ENCODE measurements around the gene ADARB2.

The ADARB2 gene

DNA sequence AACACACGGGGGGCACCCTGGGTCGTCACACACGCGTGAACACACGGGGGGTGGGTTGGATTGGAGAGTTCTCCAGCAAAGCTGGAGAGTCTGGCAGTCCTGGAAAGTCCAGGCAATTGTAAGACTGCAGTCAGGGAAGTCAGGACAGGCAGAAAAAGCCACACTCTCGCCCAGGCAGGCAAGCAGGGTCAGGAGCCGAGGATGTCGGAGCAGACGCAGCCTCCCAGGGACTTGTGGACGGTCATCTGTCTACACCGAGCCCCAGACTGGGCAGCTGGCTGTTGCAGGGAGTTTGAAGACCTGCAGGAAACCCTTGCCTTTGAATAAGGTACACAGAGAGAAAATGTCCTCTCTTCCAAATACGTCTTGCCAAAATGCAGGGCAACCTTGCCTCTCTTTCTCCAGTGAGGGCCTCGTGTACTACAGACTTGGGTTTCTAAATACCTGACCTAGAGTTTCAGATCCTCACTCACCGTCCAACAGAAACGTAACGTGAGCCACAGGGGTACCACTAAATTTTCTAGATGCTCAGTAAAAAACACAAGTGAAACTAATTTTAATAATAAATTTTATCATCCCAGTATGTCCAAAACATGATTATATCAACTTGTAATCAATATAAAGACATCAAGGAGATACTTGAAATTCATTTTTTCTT is 176.7 kb downstream of the ADARB2 start:
- DNase-seq: no peak

GRCh38 chr10:1559761-1560160 is 177.6 kb downstream of the ADARB2 start:
- no peak for DNase-seq

DNA sequence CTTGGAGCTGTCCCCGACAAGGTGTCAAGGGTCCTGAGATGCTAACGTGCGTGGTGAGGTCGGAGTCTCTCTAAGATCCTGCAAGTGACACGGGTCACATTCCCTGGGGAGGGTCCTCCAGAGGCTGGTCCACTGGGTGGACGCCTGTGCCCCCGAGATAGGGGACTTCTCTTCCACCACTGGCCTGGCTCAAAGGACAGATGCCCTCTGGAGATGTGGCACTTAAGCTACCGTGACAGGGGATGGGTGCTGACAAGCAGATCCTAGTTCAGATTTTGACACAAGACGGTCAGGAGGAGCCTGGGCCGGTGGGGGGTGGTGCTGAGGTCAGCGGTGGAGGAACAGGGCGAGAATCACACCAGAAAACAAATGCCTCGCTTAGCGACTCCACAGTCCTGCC is 178.0 kb downstream of the ADARB2 start:
- DNase-seq: no peak

GRCh38 chr10:1558906-1559305 is 178.4 kb downstream of the ADARB2 start:
- DNase-seq: no peak

- no peak for DNase-seq
Observed at GRCh38 chr10:1557081-1557480, 180.2 kb downstream of the ADARB2 start.

GRCh38 chr10:1556496-1556895 is 180.8 kb downstream of the ADARB2 start:
- no peak for DNase-seq

DNA sequence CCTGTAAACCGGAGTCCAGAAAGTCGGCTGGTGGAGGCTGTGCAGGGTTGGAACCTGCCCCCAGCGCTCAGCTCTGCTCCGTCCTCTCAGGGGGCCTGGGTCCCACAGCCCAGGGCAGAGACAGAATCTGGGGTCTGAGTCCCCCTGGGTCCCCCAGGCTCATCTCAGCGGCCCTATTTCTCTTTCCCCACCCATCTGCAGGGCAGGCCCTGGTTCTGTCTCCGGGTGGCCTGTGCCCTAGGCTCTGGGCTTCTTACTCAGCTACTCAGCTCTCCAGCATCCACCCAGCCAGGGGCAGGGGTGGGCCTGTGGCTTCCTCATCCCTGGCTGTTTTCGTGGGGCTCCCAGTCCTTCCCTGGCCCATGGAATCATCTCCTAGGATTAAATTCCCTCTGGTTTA is 183.4 kb downstream of the ADARB2 start:
- DNase-seq: no peak

- DNase-seq: no peak
Observed at GRCh38 chr10:1552881-1553670, 184.2 kb downstream of the ADARB2 start.

GRCh38 chr10:1552406-1552805 is 184.9 kb downstream of the ADARB2 start:
- DNase-seq: no peak

DNA sequence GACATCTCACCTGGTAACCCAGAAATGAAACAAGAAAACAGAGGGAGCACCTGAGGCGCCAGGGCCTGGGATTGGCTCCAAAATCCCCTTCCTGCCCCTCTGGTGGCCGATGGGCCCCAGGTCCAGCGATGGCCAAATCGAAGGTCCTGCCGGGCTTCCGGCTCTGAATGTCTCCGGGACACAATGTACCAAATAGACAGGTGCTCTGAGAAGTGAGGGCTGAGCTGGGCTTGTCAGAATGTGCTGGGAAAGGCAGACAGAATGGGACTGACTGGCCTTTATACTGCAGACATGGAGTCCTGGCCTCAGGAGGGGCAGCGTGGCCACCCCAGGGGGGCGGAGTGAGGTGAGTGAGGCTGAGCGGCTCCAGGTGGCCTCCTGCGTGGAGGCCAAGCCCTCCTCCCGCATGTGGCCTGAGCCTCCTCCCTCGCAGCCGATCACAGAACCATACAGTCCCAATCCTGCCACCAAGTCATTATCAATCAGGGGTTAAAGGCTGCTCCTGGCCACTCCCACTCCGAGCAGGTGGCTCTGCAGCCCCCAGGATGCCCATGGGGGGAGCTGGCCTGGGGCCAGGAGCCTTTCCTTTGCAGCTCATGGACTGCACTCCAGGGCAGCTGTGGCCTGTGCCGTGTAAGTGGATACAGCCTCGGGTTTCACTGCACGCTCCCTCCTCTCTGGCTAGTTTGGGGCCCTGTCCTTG is 185.5 kb downstream of the ADARB2 start:
- no peak for DNase-seq

- no peak for DNase-seq
Observed at GRCh38 chr10:1550616-1551015, 186.7 kb downstream of the ADARB2 start.

DNA sequence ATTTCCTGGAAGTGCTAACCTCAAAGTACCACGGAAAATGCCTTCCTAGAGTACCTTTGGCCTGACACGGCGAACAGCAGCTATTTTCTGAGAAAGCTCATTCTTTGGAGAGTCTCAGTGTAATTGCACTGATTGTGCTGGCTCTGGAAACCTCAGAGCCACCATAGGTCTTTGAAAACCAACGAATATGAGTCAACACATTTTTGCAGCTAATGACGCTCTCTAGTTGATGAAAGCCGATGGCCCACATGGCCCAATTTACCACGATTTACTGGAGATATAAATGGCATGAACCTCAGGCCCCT is 187.1 kb downstream of the ADARB2 start:
- no peak for DNase-seq

GRCh38 chr10:1549591-1550290 is 187.6 kb downstream of the ADARB2 start:
- no peak for DNase-seq

DNA sequence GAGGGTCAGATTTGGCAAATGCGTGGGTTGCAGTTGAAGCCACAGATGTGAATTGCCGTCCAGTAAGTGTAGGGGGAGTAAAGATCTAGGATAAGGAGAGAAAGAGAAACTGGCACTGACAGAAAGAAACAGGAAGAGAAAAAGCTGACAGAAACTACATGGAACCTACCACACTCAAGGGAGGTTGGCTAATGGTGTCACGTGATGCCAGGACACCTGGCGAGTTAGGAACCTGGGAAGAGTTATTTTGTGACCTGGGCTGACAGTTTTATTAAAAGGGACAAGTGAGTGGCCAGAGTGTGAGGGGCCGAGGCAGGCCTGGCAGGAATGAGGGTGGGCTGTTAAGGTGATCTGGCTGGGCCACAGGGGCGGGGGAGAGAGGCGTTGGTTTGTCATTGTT is 188.7 kb downstream of the ADARB2 start:
- no peak for DNase-seq

DNA sequence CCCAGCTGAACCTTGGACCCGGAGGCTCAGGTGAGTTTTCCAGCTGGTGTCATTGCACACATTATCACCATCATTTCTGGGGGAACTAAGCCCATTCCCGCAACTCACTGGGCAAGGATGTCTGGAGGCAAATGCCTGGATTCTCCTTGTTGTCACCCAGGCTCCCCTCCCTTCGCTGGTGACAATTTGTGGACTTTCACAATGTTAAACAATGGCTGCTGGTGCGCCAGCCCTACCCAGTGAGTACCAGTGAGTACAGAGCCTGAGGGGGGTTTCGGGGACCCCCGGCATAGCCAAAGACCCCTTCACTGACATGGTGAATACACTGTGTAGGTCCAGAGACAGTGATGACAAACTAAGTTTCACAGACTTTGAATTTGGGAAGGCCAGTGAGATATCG is 189.2 kb downstream of the ADARB2 start:
- DNase-seq: no peak

- no peak for DNase-seq
Observed at GRCh38 chr10:1546431-1547110, 190.8 kb downstream of the ADARB2 start.

GRCh38 chr10:1545524-1545923 is 191.8 kb downstream of the ADARB2 start:
- no peak for DNase-seq

DNA sequence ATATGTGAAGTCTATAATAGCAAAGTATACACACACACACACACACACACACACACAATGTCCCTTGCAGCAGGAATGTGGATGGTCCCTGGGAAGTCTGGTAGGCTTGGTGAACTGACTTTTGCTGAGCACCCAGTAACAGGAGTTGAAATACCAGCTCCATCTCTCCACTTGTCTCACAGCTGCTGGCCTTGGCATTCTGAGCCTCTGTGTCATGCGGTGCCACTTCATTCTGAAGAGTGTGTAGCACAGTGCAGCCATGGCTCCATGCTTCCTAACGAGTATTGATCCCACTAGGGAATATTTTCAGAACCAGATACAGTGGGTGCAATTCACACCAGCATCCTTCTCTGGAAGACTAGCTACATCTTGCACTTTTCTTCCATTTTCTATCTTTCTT is 192.4 kb downstream of the ADARB2 start:
- no peak for DNase-seq

DNA sequence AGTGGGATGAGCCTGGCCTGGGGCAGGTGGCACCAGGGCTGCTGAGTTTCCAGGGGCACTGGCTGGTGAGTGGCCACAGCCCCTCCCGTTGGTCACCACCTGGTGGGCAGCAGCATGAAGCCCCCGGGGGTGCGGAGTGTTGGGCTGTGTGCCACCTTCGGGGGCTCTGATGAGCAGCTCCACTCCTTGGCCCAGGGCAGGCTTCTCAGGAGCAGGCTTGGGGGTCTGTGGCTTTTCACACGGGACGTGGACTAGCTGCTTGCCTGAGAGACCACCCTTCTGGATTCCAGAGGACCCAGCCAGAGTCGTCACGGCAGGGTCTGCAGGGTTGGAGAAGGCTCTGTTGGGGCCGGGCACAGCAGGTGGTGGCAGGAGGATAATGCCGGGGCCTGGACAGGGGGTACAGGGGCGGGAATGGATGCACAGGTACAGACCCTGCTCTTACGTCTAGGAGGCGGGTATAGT is 193.1 kb downstream of the ADARB2 start:
- DNase-seq: no peak

DNA sequence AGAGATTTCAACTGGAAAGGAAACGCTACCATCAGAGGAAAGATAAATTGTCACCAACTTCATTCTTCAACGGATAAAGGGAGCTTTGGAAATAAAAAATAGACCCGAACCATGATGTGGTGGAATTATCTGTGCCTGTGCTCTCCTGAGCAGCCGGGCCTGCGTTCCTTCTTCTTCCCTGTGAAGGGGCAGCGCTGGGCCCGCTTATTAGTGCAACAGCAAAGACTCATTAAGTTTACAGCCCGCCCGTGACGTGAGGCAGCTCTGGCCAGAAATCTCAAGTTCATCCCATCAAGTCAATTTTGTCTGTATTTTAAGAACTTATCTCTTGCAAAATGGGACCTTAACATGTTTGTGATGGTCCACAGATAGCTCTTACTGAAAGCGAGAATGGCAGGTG is 193.7 kb downstream of the ADARB2 start:
- DNase-seq: no peak

GRCh38 chr10:1542941-1543340 is 194.4 kb downstream of the ADARB2 start:
- no peak for DNase-seq

GRCh38 chr10:1540144-1540543 is 197.2 kb downstream of the ADARB2 start:
- DNase-seq: no peak

DNA sequence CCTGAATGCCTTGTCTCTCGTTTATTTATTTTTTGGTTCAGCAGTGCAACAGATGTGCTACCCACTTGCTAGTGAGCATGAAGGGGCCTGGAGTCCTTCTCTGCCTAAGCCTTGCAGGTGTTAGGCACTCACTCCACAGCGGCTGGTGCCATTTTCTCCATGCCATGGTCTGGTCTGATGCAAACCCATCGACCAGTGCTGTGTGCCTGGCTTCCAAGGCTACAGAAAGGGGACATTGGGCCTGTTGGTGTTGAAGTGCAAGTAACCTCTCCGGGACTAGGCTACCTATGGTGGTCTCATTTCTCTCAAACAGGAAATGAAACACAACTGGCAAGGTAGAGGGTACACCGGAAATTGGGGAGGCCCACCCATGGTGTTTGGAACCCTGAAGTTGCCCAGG is 198.1 kb downstream of the ADARB2 start:
- no peak for DNase-seq
